Vein endothelial cell (primary cell): ENCODE data around the gene TIGD4. TPM values are rescaled to one million over a fixed set of nuclear protein-coding genes. Genes with fewer than 3 reads are reported as not detected.

Source experiments
- total RNA-seq: library from RNA; depleted of rRNA; stranded (reverse); fragments of >200 nt; gene quantifications from 2 replicates; pipeline ENCODE4 v1.2.3, GENCODE V29; 2012

Gene TIGD4
- under 0.01 and 0.19 TPM in 2 replicates for total RNA-seq

DNA sequence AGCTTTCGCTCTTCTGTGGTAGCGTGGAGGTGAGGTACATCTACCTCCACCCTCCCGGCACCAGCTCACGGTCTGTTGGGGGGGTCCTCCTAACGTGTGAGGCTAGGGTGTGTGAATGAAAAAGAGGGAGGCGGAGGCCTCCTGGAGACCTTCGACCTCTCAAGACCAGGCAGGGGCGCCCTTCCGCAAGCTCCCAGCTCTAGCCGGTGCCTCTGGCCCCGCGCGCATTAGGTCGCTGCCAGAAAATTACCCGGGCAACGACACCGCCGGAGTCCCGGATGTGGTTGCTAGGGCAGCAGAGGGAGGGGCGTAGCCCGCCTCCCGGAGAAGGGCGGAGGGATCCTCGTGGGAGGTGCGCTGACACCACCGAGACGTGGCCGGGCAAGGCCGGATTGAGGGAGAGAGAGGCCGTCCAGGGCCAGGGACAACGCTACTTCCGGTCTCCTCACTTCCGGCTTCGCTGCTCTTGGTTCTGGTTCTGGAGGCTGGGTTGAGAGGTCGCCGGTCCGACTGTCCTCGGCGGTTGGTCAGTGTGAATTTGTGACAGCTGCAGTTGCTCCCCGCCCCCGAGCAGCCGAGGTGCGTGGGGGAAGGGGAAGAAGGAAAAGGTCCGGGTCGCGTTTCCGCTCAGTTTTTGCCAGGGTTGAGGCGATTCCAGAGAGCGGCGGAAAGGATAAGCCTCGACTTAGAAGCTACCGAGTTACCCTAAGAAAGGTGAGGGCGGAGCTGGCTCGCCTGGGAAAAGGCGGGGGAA, at the start of gene TIGD4, which contains the start of gene ARFIP1:
TSS of gene TIGD4 (minus strand) at position 218 of the 754 bp plus-strand sequence. CDS start 8,726 bp downstream, outside the sequence.
TSS of gene ARFIP1 (plus strand) at position 442 of the 754 bp plus-strand sequence. CDS start 49,680 bp downstream, outside the sequence.

Other genes with a start within 250 kb of the TIGD4 start
- 63.0 and 67.5 TPM in 2 replicates for gene FBXW7, start 243.6 kb downstream of the TIGD4 start, total RNA-seq
- 5.6 and 10.6 TPM in 2 replicates for gene TMEM154, start 99.7 kb downstream of the TIGD4 start, total RNA-seq
- gene ARFIP1, start 224 bp upstream of the TIGD4 start, total RNA-seq: 30.7 and 35.8 TPM in 2 replicates
- under 0.01 and 0.10 TPM in 2 replicates for gene FHDC1, start 156.6 kb upstream of the TIGD4 start, total RNA-seq